Measurements from ENCODE around the gene SDHC. TPM values are rescaled to one million over a fixed set of nuclear protein-coding genes. Genes with fewer than 3 reads are reported as not detected.

SDHC gene
- polyA plus RNA-seq, 3 donors, result 208 to 350 (median 323) TPM

- Mint-ChIP-seq H3K4me3 (no peak overlapping the region), H3K9me3 (peaks cover 0 to 3% (median 0%) of the 10 kb centered on the region in 7 donors), H3K4me1 (peaks cover 10% of the 10 kb centered on the region), H3K36me3 (no peaks in the 10 kb centered on the region), H3K27me3 (ENCODE audit: low read depth in 3 of 3) (peaks cover 2 to 10% (median 10%) of the 10 kb centered on the region in 3 donors), H3K27ac (no peak overlapping the region)
- intact Hi-C loops (cut with micrococcal nuclease), result no loop called here
- no peaks in the 10 kb centered on the region for H3K27me3 ChIP-seq (ENCODE audit: control insufficient read depth in 2 of 2, insufficient read depth in 2 of 2, low read length in 2 of 2)
- H4K20me1 ChIP-seq (ENCODE audit: insufficient read depth, low read length), result no peaks in the 10 kb centered on the region
- no peak overlapping the region for H3K9ac ChIP-seq (ENCODE audit: insufficient read depth, low read length, poor library complexity, severe bottlenecking)
- no peak overlapping the region for H3K4me2 ChIP-seq (replicated peaks; ENCODE audit: extremely low read depth, low read length, poor library complexity, severe bottlenecking)
- no peaks in the 10 kb centered on the region for H3K36me3 ChIP-seq (replicated peaks in 1 of 2; ENCODE audit: control insufficient read depth in 1 of 2, insufficient read depth in 2 of 2, low read length in 2 of 2)
- WGBS (ENCODE audit: insufficient coverage), result 0% methylated on average over 1 of the region's 3 CpGs
- H3K79me2 ChIP-seq (ENCODE audit: insufficient read depth, low read length), result no peaks in the 10 kb centered on the region
- H3K4me3 ChIP-seq (replicated peaks in 1 of 3; ENCODE audit: low read depth in 2 of 3, low read length in 3 of 3), result no peak overlapping the region
- no peak overlapping the region for H2AFZ ChIP-seq (ENCODE audit: insufficient read depth, low read depth, low read length, poor library complexity, severe bottlenecking)
- TF ChIP-seq, protein P1, sequence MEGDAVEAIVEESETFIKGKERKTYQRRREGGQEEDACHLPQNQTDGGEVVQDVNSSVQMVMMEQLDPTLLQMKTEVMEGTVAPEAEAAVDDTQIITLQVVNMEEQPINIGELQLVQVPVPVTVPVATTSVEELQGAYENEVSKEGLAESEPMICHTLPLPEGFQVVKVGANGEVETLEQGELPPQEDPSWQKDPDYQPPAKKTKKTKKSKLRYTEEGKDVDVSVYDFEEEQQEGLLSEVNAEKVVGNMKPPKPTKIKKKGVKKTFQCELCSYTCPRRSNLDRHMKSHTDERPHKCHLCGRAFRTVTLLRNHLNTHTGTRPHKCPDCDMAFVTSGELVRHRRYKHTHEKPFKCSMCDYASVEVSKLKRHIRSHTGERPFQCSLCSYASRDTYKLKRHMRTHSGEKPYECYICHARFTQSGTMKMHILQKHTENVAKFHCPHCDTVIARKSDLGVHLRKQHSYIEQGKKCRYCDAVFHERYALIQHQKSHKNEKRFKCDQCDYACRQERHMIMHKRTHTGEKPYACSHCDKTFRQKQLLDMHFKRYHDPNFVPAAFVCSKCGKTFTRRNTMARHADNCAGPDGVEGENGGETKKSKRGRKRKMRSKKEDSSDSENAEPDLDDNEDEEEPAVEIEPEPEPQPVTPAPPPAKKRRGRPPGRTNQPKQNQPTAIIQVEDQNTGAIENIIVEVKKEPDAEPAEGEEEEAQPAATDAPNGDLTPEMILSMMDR (IDR thresholded peaks at IDR 0.05), result no peak
- H3K9me3 ChIP-seq (replicated peaks in 1 of 2; ENCODE audit: control insufficient read depth in 1 of 2, insufficient read depth in 1 of 2, low read length in 2 of 2), result no peaks in the 10 kb centered on the region
- DNase-seq, result peak; percentile 26 to 61 (median 55)
- H3K4me1 ChIP-seq (ENCODE audit: control insufficient read depth in 1 of 2, insufficient read depth in 2 of 2, low read length in 2 of 2), result peaks cover 12 to 16% of the 10 kb centered on the region in 2 donors
- H3K27ac ChIP-seq (ENCODE audit: low read depth in 1 of 2, low read length in 2 of 2), result no peak overlapping the region
Measured at GRCh38 chr1:161267321-161267720, 46.9 kb upstream of the SDHC start.

DNA sequence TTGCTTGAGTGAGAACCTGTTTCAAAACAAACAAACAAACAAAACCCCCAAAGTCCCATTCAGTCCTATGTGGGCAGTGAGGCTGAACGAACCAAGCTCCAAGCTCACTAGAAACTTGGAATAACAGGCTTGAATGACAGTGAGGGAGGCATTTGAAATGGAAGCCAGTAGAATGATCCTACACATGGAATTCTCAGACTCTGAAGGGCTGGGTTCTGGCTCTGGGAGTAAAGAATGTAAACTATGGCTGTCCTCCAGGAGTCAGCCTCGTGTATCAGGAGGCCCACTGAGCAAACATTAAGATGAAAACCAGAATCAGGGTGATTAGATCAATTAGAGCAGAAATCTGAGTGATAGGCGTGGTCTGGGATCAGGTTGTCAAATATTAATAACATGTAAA lies 40.8 kb upstream of the SDHC start:
- Histone ChIP-seq H3K4me3 (replicated peaks in 1 of 3; ENCODE audit: low read depth in 2 of 3, low read length in 3 of 3) (no peak overlapping the region), H3K9me3 (replicated peaks in 1 of 2; ENCODE audit: control insufficient read depth in 1 of 2, insufficient read depth in 1 of 2, low read length in 2 of 2) (no peaks in the 10 kb centered on the region), H3K27me3 (ENCODE audit: control insufficient read depth in 2 of 2, insufficient read depth in 2 of 2, low read length in 2 of 2) (no peaks in the 10 kb centered on the region), H3K79me2 (ENCODE audit: insufficient read depth, low read length) (no peaks in the 10 kb centered on the region), H3K27ac (ENCODE audit: low read depth in 1 of 2, low read length in 2 of 2) (no peak overlapping the region), H3K4me1 (ENCODE audit: control insufficient read depth in 1 of 2, insufficient read depth in 2 of 2, low read length in 2 of 2) (peaks cover 0 to 2% of the 10 kb centered on the region in 2 donors), H3K4me2 (replicated peaks; ENCODE audit: extremely low read depth, low read length, poor library complexity, severe bottlenecking) (no peak overlapping the region), H3K36me3 (replicated peaks in 1 of 2; ENCODE audit: control insufficient read depth in 1 of 2, insufficient read depth in 2 of 2, low read length in 2 of 2) (no peaks in the 10 kb centered on the region), H4K20me1 (ENCODE audit: insufficient read depth, low read length) (no peaks in the 10 kb centered on the region), H2AFZ (ENCODE audit: insufficient read depth, low read depth, low read length, poor library complexity, severe bottlenecking) (no peak overlapping the region), H3K9ac (ENCODE audit: insufficient read depth, low read length, poor library complexity, severe bottlenecking) (no peak overlapping the region)
- H3K4me3 Mint-ChIP-seq, result no peak overlapping the region
- H3K27me3 Mint-ChIP-seq (ENCODE audit: low read depth in 3 of 3), result peaks cover 6 to 16% (median 13%) of the 10 kb centered on the region in 3 donors
- peaks cover 0 to 5% (median 0%) of the 10 kb centered on the region in 7 donors for H3K9me3 Mint-ChIP-seq
- TF ChIP-seq, protein P1 (IDR thresholded peaks at IDR 0.05), result no peak
- no CpG with 5 or more reads among the region's 3 CpGs for WGBS (ENCODE audit: insufficient coverage)
- no peak for DNase-seq
- no peaks in the 10 kb centered on the region for H3K36me3 Mint-ChIP-seq
- H3K4me1 Mint-ChIP-seq, result no peaks in the 10 kb centered on the region
- intact Hi-C loops (cut with micrococcal nuclease), result no loop called here
- H3K27ac Mint-ChIP-seq, result no peak overlapping the region
